Suprapubic skin (tissue), 4 donors: ENCODE data around the gene ABCC2.
"Not testable (repeated sequence)": the region's sequence is repeated elsewhere in the genome, so short reads cannot be mapped to it uniquely, and the experiment has no call there.

Experiments used
- CTCF ChIP-seq, 2 donors: fragments of 200-600 bp in 1 of 2; fragments of 450-650 bp in 1 of 2; sonication (generic) in 1 of 2; IDR thresholded peaks; one replicate each; pipeline ENCODE4 v1.5.1; 2016 to 2019; ENCODE audit warnings: antibody characterized with exemption in 2 of 2, mild to moderate bottlenecking in 1 of 2, moderate library complexity in 1 of 2
- EP300 ChIP-seq: sonication (generic); formaldehyde crosslinking; IDR thresholded peaks from one replicate; pipeline ENCODE4 v1.6.1; 2017; ENCODE audit warnings: antibody characterized with exemption
- POLR2A ChIP-seq, 2 donors: fragments of 450-650 bp; IDR thresholded peaks; one replicate each; pipeline ENCODE4 v1.6.1; 2017; ENCODE audit warnings: antibody characterized with exemption in 2 of 2, mild to moderate bottlenecking in 2 of 2, moderate library complexity in 2 of 2
- POLR2AphosphoS5 ChIP-seq, 3 donors: sonication (generic); formaldehyde crosslinking; IDR thresholded peaks; one replicate each; pipeline ENCODE4 v1.6.1; 2017; ENCODE audit warnings: antibody characterized with exemption in 3 of 3

GRCh38 chr10:99734111-99734510 lies 48.3 kb upstream of the ABCC2 start:
- not testable (repeated sequence) for TF ChIP-seq CTCF (IDR thresholded peaks at IDR 0.05); POLR2A (IDR thresholded peaks at IDR 0.05); EP300; POLR2AphosphoS5 (IDR thresholded peaks at IDR 0.05)
